22Rv1 (cell line): ENCODE measurements around the gene GPR142.

ENCODE experiments used
- ZFX ChIP-seq: fragments of 450-650 bp; IDR thresholded peaks from 2 replicates; pipeline ENCODE4 v1.6.1; 2017; ENCODE audit warnings: antibody characterized with exemption, borderline replicate concordance
- TF ChIP-seq, protein P1 (sequence below): fragments of 450-650 bp; IDR thresholded peaks from 2 replicates; pipeline ENCODE4 v1.5.1; 2017; ENCODE audit warnings: mild to moderate bottlenecking

DNA sequence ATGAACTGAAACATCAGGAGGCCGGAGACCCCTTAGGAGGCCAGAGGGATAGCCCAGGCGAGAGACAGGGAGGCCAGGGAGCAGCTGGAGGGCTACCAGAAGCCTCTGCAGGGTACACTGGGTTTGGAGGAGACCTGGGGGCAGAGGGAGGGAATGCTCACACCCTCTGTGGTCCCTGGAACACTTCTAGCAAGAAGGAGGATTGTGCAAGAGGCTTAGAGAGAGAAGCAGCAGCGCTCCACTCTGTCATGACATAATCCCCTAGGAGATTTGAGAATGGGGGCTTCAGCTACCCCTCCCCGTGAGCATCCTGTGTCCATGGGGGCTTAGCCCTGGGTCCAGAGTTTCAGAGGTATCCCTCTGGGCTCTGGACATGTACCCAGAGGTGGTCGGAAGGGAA is 15.8 kb downstream of the GPR142 start:
- TF ChIP-seq, protein P1, sequence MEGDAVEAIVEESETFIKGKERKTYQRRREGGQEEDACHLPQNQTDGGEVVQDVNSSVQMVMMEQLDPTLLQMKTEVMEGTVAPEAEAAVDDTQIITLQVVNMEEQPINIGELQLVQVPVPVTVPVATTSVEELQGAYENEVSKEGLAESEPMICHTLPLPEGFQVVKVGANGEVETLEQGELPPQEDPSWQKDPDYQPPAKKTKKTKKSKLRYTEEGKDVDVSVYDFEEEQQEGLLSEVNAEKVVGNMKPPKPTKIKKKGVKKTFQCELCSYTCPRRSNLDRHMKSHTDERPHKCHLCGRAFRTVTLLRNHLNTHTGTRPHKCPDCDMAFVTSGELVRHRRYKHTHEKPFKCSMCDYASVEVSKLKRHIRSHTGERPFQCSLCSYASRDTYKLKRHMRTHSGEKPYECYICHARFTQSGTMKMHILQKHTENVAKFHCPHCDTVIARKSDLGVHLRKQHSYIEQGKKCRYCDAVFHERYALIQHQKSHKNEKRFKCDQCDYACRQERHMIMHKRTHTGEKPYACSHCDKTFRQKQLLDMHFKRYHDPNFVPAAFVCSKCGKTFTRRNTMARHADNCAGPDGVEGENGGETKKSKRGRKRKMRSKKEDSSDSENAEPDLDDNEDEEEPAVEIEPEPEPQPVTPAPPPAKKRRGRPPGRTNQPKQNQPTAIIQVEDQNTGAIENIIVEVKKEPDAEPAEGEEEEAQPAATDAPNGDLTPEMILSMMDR = no peak
- TF ChIP-seq ZFX = no peak
